ENCODE data around the gene YLPM1.

Gene YLPM1

GRCh38 chr14:74840603-74841030, 77.5 kb downstream of the YLPM1 start:
- DNase-seq (ENCODE audit: low spot score) = no peak

- DNase-seq (ENCODE audit: low spot score) = peak; percentile 16
Measured at GRCh38 chr14:74841230-74842207, 78.4 kb downstream of the YLPM1 start.

- DNase-seq (ENCODE audit: low spot score) = no peak
Measured at GRCh38 chr14:74843653-74844052, 80.5 kb downstream of the YLPM1 start.

- no peak for DNase-seq (ENCODE audit: low spot score)
Measured at GRCh38 chr14:74846168-74846567, 83.1 kb downstream of the YLPM1 start.

GRCh38 chr14:74846968-74847665, 84.0 kb downstream of the YLPM1 start:
- DNase-seq (ENCODE audit: low spot score) = no peak

- DNase-seq (ENCODE audit: low spot score) = no peak
Measured at GRCh38 chr14:74848768-74849167, 85.7 kb downstream of the YLPM1 start.

- no peak for DNase-seq (ENCODE audit: low spot score)
Measured at GRCh38 chr14:74852922-74853530, 89.9 kb downstream of the YLPM1 start.

- DNase-seq (ENCODE audit: low spot score) = no peak
Measured at GRCh38 chr14:74853581-74853980, 90.5 kb downstream of the YLPM1 start.

GRCh38 chr14:74855021-74855420, 91.9 kb downstream of the YLPM1 start:
- DNase-seq (ENCODE audit: low spot score) = no peak

GRCh38 chr14:74855945-74856344, 92.8 kb downstream of the YLPM1 start:
- no peak for DNase-seq (ENCODE audit: low spot score)

GRCh38 chr14:74856366-74856765, 93.2 kb downstream of the YLPM1 start:
- no peak for DNase-seq (ENCODE audit: low spot score)

- no peak for DNase-seq (ENCODE audit: low spot score)
Measured at GRCh38 chr14:74858022-74858421, 94.9 kb downstream of the YLPM1 start.

GRCh38 chr14:74859757-74860552, 96.8 kb downstream of the YLPM1 start:
- no peak for DNase-seq (ENCODE audit: low spot score)

GRCh38 chr14:74860899-74861733, 98.0 kb downstream of the YLPM1 start:
- peak; percentile 80 for DNase-seq (ENCODE audit: low spot score)

GRCh38 chr14:74861734-74862090, 98.6 kb downstream of the YLPM1 start:
- DNase-seq (ENCODE audit: low spot score) = no peak

- DNase-seq (ENCODE audit: low spot score) = no peak
Measured at GRCh38 chr14:74863274-74863673, 100.2 kb downstream of the YLPM1 start.

GRCh38 chr14:74864198-74864597, 101.1 kb downstream of the YLPM1 start:
- DNase-seq (ENCODE audit: low spot score) = no peak

- no peak for DNase-seq (ENCODE audit: low spot score)
Measured at GRCh38 chr14:74865156-74865555, 102.0 kb downstream of the YLPM1 start.

- DNase-seq (ENCODE audit: low spot score) = no peak
Measured at GRCh38 chr14:74866708-74867389, 103.7 kb downstream of the YLPM1 start.

- DNase-seq (ENCODE audit: low spot score) = no peak
Measured at GRCh38 chr14:74867673-74868072, 104.6 kb downstream of the YLPM1 start.
